Spleen (tissue), 11 donors: ENCODE data around the gene RPS6KL1. TPM values are rescaled to one million over a fixed set of nuclear protein-coding genes. Genes with fewer than 3 reads are reported as not detected.

Experiments
- DNase-seq: peaks from one replicate; pipeline ENCODE4 v3.0.0-alpha.2; 2020
- H3K27ac ChIP-seq, 8 donors: fragments of 200-600 bp; sonication (generic) in 7 of 8; 1 replicate in 4 of 8; 2 replicates in 4 of 8; pipeline versions ENCODE4 v1.5.0 to v1.8.0; 2016 to 2021; ENCODE audit warnings: inconsistent platforms in 4 of 8, mild to moderate bottlenecking in 4 of 8, moderate library complexity in 1 of 8
- H3K27me3 ChIP-seq, 7 donors: fragments of 200-600 bp; sonication (generic) in 6 of 7; replicated peaks in 1 of 7; 1 replicate in 4 of 7; 2 replicates in 3 of 7; pipeline versions ENCODE4 v1.5.0 to v1.8.0; 2016 to 2021; ENCODE audit warnings: inconsistent platforms in 3 of 7, mild to moderate bottlenecking in 1 of 7
- H3K36me3 ChIP-seq, 6 donors: fragments of 200-600 bp; sonication (generic) in 5 of 6; 1 replicate in 4 of 6; 2 replicates in 2 of 6; pipeline versions ENCODE4 v1.5.0 to v1.8.0; 2016 to 2021; ENCODE audit warnings: inconsistent platforms in 2 of 6
- H3K4me1 ChIP-seq, 6 donors: fragments of 200-600 bp; sonication (generic) in 5 of 6; 1 replicate in 3 of 6; 2 replicates in 3 of 6; pipeline versions ENCODE4 v1.5.0 to v1.8.0; 2016 to 2021; ENCODE audit warnings: inconsistent platforms in 3 of 6
- H3K4me3 ChIP-seq, 8 donors: fragments of 200-600 bp; sonication (generic) in 7 of 8; 1 replicate in 4 of 8; 2 replicates in 4 of 8; pipeline versions ENCODE4 v1.5.0 to v1.8.0; 2016 to 2021; ENCODE audit warnings: inconsistent platforms in 4 of 8, mild to moderate bottlenecking in 4 of 8, moderate library complexity in 2 of 8
- H3K9me3 ChIP-seq, 8 donors: fragments of 200-600 bp; sonication (generic) in 7 of 8; 1 replicate in 4 of 8; 2 replicates in 4 of 8; pipeline versions ENCODE4 v1.5.0 to v1.8.0; 2016 to 2021; ENCODE audit warnings: inconsistent platforms in 4 of 8
- CTCF ChIP-seq, 11 experiments: fragments of 200-600 bp in 7 of 11; fragments of 450-650 bp in 4 of 11; sonication (generic) in 4 of 11; IDR thresholded peaks in 8 of 11; conservative IDR thresholded peaks in 3 of 11; 1 replicate in 7 of 11; 2 replicates in 4 of 11; pipeline versions ENCODE4 v1.4.0 to v1.8.0; 2016 to 2021; ENCODE audit warnings: antibody characterized with exemption in 11 of 11, inconsistent platforms in 4 of 11, mild to moderate bottlenecking in 1 of 11
- POLR2A ChIP-seq, 3 donors: fragments of 450-650 bp; IDR thresholded peaks; one replicate each; pipeline ENCODE4 v1.5.1; 2017; ENCODE audit warnings: antibody characterized with exemption in 3 of 3, mild to moderate bottlenecking in 1 of 3
- POLR2AphosphoS5 ChIP-seq, 3 donors: sonication (generic); formaldehyde crosslinking; IDR thresholded peaks; one replicate each; pipeline ENCODE4 v1.5.1; 2017; ENCODE audit warnings: antibody characterized with exemption in 3 of 3
- WGBS, 5 donors: extraction: QIAGEN DNeasy Blood & Tissue Kit in 3 of 5; methylation state at CpG; one replicate each; pipeline versions ENCODE4 v1.1.5 to v1.1.7; 2013 to 2018; 5-methylcytosine and 5-hydroxymethylcytosine counted together
- intact Hi-C: fragments of 100-400 bp; cut with DNase I; formaldehyde crosslinking; loops from one replicate; pipeline ENCODE4 v1.15.0; 2023; ENCODE audit warnings: low total_unique reads
- polyA plus RNA-seq, 3 donors: library from polyadenylated mRNA; stranded (reverse); fragments of 200-250 nt; gene quantifications; one replicate each; pipeline ENCODE4 v1.2.1, GENCODE V29; 2013
- total RNA-seq, 7 donors: library from RNA; depleted of rRNA in 3 of 7; stranded (reverse); fragments of >200 nt in 3 of 7; fragmentation: NEBNext Ultra II Directional in 4 of 7; extraction: Animal tissue kit (Norgen Biotek cat#: 25700) in 4 of 7; gene quantifications; one replicate each; pipeline versions ENCODE4 v1.1.0 to v1.2.1, GENCODE V29; 2016 to 2021
- donor health status: healthy with polysubstance abuse.
- donor health status: DM: no; HTN: no; CAD: no; lungs with moderate emphysema.
- donor health status: DM: no; HTN: no; CAD: no.
- donor health status: Bipolar disorder and iron deficiency.
- donor health status: healthy.
- donor health status: DM: no; HTN: no; CAD: no.
- donor health status: DM: yes; HTN: yes; CAD: no.

Gene RPS6KL1
- total and polyA plus RNA-seq, 10 donors, result 1.7 to 15.7 (median 4.7) TPM

DNA sequence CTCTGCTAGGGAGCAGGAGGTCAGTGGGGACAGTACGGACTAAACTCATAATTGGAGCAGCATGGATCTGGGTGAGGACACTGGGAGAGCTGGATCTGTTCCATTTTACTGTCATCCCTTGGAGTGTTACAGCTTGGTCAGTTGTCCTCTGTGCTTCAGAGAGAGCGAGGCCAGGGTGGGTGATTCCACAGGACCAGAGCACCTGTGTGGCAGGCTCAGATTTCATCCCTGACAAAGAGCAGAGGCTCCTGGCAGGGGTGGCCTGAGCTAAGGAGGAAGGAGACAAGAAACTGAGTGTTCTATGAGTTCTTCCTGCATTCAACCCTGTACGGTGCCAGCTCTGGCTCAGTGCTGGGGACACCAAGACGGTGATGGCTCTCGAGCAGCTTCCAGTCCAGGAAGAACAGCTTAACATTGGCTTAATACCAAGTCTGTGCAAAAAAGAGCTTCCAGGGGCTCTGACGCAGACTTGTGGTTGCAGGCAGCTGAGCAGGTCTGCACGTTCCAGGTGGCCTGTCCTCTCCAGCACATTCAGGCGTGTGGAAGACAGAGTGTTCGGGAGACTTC is 40.7 kb upstream of the RPS6KL1 start:
- no peak overlapping the region for H3K4me3 ChIP-seq
- intact Hi-C loops, result no loop called here
- DNase-seq, result peak; percentile 36
- H3K27me3 ChIP-seq, result no peaks in the 10 kb centered on the region
- H3K4me1 ChIP-seq, result peaks cover 0 to 24% (median 13%) of the 10 kb centered on the region in 6 donors
- WGBS, 5 donors, result 45 to 55% (median 47%) methylated on average over 9 of the region's 9 CpGs
- TF ChIP-seq POLR2AphosphoS5 (IDR thresholded peaks at IDR 0.05), result no peak
- TF ChIP-seq CTCF (IDR thresholded peaks at IDR 0.05 in 8 of 11, conservative IDR thresholded peaks at IDR 0.05 in 3 of 11), result no peak
- no peak for TF ChIP-seq POLR2A (IDR thresholded peaks at IDR 0.05)
- H3K9me3 ChIP-seq, result no peaks in the 10 kb centered on the region
- no peaks in the 10 kb centered on the region for H3K36me3 ChIP-seq
- H3K27ac ChIP-seq, result no peak overlapping the region

GRCh38 chr14:74963178-74963704 is 40.2 kb upstream of the RPS6KL1 start:
- no peak overlapping the region for H3K4me3 ChIP-seq
- no peaks in the 10 kb centered on the region for H3K27me3 ChIP-seq
- peak; percentile 70 for DNase-seq
- H3K9me3 ChIP-seq, result no peaks in the 10 kb centered on the region
- peak overlapping the region in 1 of 8 donors; percentile 34 for H3K27ac ChIP-seq
- H3K36me3 ChIP-seq, result no peaks in the 10 kb centered on the region
- intact Hi-C loops, result no loop called here
- TF ChIP-seq CTCF (IDR thresholded peaks at IDR 0.05 in 8 of 11, conservative IDR thresholded peaks at IDR 0.05 in 3 of 11) (no peak), POLR2A (IDR thresholded peaks at IDR 0.05) (no peak), POLR2AphosphoS5 (IDR thresholded peaks at IDR 0.05) (no peak)
- H3K4me1 ChIP-seq, result peaks cover 0 to 24% (median 13%) of the 10 kb centered on the region in 6 donors
- WGBS, 5 donors, result 59 to 70% (median 63%) methylated on average over 12 of the region's 12 CpGs

DNA sequence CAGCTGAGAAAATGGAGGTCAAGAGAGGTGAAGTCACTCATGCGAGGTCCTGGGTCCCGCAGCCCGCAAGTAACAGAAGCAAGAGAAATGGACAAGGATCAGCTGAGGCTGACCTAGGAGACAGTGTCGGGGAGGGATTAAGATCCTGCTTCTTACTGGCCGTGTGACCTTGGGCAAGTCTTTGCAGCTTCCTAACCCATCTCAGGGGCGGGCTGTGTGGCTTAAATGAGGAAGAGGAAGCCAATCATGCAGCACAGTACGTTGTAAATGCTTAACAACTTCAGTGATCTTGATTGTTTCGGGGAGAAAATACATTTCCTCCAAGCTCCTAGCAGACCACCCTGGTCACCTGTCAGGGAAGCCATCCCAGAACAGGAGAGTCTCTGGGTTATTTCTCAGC is 39.4 kb upstream of the RPS6KL1 start:
- no peak for DNase-seq
- intact Hi-C loops, result no loop called here
- Histone ChIP-seq H3K4me1 (peaks cover 0 to 24% (median 13%) of the 10 kb centered on the region in 6 donors), H3K27me3 (no peaks in the 10 kb centered on the region), H3K9me3 (no peaks in the 10 kb centered on the region), H3K36me3 (no peaks in the 10 kb centered on the region), H3K27ac (peak overlapping the region in 2 of 8 donors; percentile 8 to 34), H3K4me3 (no peak overlapping the region)
- no peak for TF ChIP-seq POLR2A (IDR thresholded peaks at IDR 0.05)
- no peak for TF ChIP-seq CTCF (IDR thresholded peaks at IDR 0.05 in 8 of 11, conservative IDR thresholded peaks at IDR 0.05 in 3 of 11)
- TF ChIP-seq POLR2AphosphoS5 (IDR thresholded peaks at IDR 0.05), result no peak
- WGBS, 5 donors, result 41 to 56% (median 48%) methylated on average over 8 of the region's 8 CpGs

GRCh38 chr14:74962046-74962445 is 39.0 kb upstream of the RPS6KL1 start:
- H3K36me3 ChIP-seq, result no peaks in the 10 kb centered on the region
- no peak for TF ChIP-seq POLR2A (IDR thresholded peaks at IDR 0.05)
- TF ChIP-seq CTCF (IDR thresholded peaks at IDR 0.05 in 8 of 11, conservative IDR thresholded peaks at IDR 0.05 in 3 of 11), result no peak
- no peak for TF ChIP-seq POLR2AphosphoS5 (IDR thresholded peaks at IDR 0.05)

More at GRCh38 chr14:74962046-74962445, 39.0 kb upstream of the RPS6KL1 start:
- DNase-seq, result no peak
- no peaks in the 10 kb centered on the region for H3K9me3 ChIP-seq
- H3K27me3 ChIP-seq, result no peaks in the 10 kb centered on the region
- intact Hi-C loops, result no loop called here
- no peak overlapping the region for H3K27ac ChIP-seq
- WGBS, 5 donors, result 24 to 55% (median 44%) methylated on average over 11 of the region's 11 CpGs
- peaks cover 0 to 24% (median 13%) of the 10 kb centered on the region in 6 donors for H3K4me1 ChIP-seq
- H3K4me3 ChIP-seq, result no peak overlapping the region
